OCI-LY3 (cell line): ENCODE data around the gene PLEKHA4.

Experiments
- CTCF ChIP-seq: fragments of 200-600, 300-600 bp; sonication (generic); IDR thresholded peaks from 2 replicates; pipeline ENCODE4 v1.5.1; 2014; ENCODE audit warnings: antibody characterized with exemption, low read length, low read depth
- EZH2phosphoT487 ChIP-seq: fragments of 200-600 bp; shearing (Covaris generic); IDR thresholded peaks from 2 replicates; pipeline ENCODE4 v1.6.1; 2018; ENCODE audit warnings: antibody characterized with exemption, mixed run types, low read depth

- TF ChIP-seq CTCF (no peak), EZH2phosphoT487 (no peak)
Measured at GRCh38 chr19:48896191-48896720, 27.8 kb upstream of the PLEKHA4 start.
